H9 (cell line): ENCODE data around the gene NOS3. TPM values are rescaled to one million over a fixed set of nuclear protein-coding genes. Genes with fewer than 3 reads are reported as not detected.

Experiments used
- DNase-seq: peaks from one replicate; pipeline ENCODE4 v3.0.0-alpha.2; 2017
- H2AFZ ChIP-seq: one replicate; pipeline ENCODE4 v1.6.1; 2013; ENCODE audit warnings: mild to moderate bottlenecking, low read length, control low read depth, moderate library complexity
- H2AK5ac ChIP-seq: 2 replicates; pipeline ENCODE4 v1.6.1; 2013; ENCODE audit warnings: low read length, control low read depth, mixed read lengths; ENCODE audit not compliant: insufficient read length
- H2BK120ac ChIP-seq: one replicate; pipeline ENCODE4 v1.6.1; 2013; ENCODE audit warnings: low read depth, mild to moderate bottlenecking, low read length, control low read depth, inconsistent platforms; ENCODE audit not compliant: poor library complexity, severe bottlenecking
- H2BK12ac ChIP-seq: 2 replicates; pipeline ENCODE4 v1.6.1; 2013; ENCODE audit warnings: low read length, control low read depth, mixed read lengths, low read depth; ENCODE audit not compliant: insufficient read length
- H2BK15ac ChIP-seq: 2 replicates; pipeline ENCODE4 v1.6.1; 2013; ENCODE audit warnings: low read depth, low read length, control low read depth
- H2BK20ac ChIP-seq: one replicate; pipeline ENCODE4 v1.6.1; 2013; ENCODE audit warnings: low read depth, mild to moderate bottlenecking, low read length, control low read depth, inconsistent platforms; ENCODE audit not compliant: poor library complexity, severe bottlenecking
- H2BK5ac ChIP-seq: 2 replicates; pipeline ENCODE4 v1.6.1; 2013; ENCODE audit warnings: low read length, control low read depth, mixed read lengths; ENCODE audit not compliant: insufficient read length
- H3K14ac ChIP-seq: 2 replicates; pipeline ENCODE4 v1.6.1; 2013; ENCODE audit warnings: low read length, control low read depth; ENCODE audit not compliant: insufficient read depth
- H3K18ac ChIP-seq: 2 replicates; pipeline ENCODE4 v1.6.1; 2013; ENCODE audit warnings: low read depth, mild to moderate bottlenecking, mixed read lengths, low read length, control low read depth; ENCODE audit not compliant: insufficient read length
- H3K23ac ChIP-seq: 2 replicates; pipeline ENCODE4 v1.6.1; 2013; ENCODE audit warnings: low read length, control low read depth, mixed read lengths, low read depth; ENCODE audit not compliant: insufficient read length
- H3K23me2 ChIP-seq: 2 replicates; pipeline ENCODE4 v1.6.1; 2013; ENCODE audit warnings: low read depth, mild to moderate bottlenecking, mixed read lengths, low read length, control low read depth; ENCODE audit not compliant: insufficient read length, poor library complexity, severe bottlenecking
- H3K27ac ChIP-seq: 2 replicates; pipeline ENCODE4 v1.5.1; 2013; ENCODE audit warnings: low read length, control low read depth, mixed read lengths, low read depth; ENCODE audit not compliant: insufficient read length
- H3K27me3 ChIP-seq: 2 replicates; pipeline ENCODE4 v1.6.1; 2013; ENCODE audit warnings: low read length, control low read depth, inconsistent platforms; ENCODE audit not compliant: insufficient read depth
- H3K4ac ChIP-seq: 2 replicates; pipeline ENCODE4 v1.6.1; 2013; ENCODE audit warnings: low read depth, mild to moderate bottlenecking, control low read depth, inconsistent platforms, low read length, moderate library complexity
- H3K4me1 ChIP-seq: 2 replicates; pipeline ENCODE4 v1.6.1; 2013; ENCODE audit warnings: low read length, control low read depth, inconsistent platforms; ENCODE audit not compliant: insufficient read depth
- H3K4me2 ChIP-seq: 2 replicates; pipeline ENCODE4 v1.6.1; 2013; ENCODE audit warnings: low read length, control low read depth, mixed read lengths; ENCODE audit not compliant: insufficient read length, insufficient read depth
- H3K56ac ChIP-seq: 2 replicates; pipeline ENCODE4 v1.6.1; 2013; ENCODE audit warnings: low read depth, mild to moderate bottlenecking, mixed read lengths, low read length, control low read depth; ENCODE audit not compliant: insufficient read length
- H3K79me1 ChIP-seq: 2 replicates; pipeline ENCODE4 v1.6.1; 2013; ENCODE audit warnings: low read depth, mild to moderate bottlenecking, moderate library complexity, low read length, control low read depth, inconsistent platforms; ENCODE audit not compliant: insufficient read depth, poor library complexity, severe bottlenecking
- H3K79me2 ChIP-seq: 2 replicates; pipeline ENCODE4 v1.6.1; 2013; ENCODE audit warnings: low read length, control low read depth, inconsistent platforms; ENCODE audit not compliant: insufficient read depth
- H3K9ac ChIP-seq: 2 replicates; pipeline ENCODE4 v1.6.1; 2013; ENCODE audit warnings: low read length, control low read depth, mixed read lengths; ENCODE audit not compliant: insufficient read length; ENCODE audit errors: extremely low read depth
- H3K9me3 ChIP-seq: one replicate; pipeline ENCODE4 v1.6.1; 2013; ENCODE audit warnings: low read depth, low read length, inconsistent platforms; ENCODE audit not compliant: control insufficient read depth
- H3T11ph ChIP-seq: one replicate; pipeline ENCODE4 v1.6.1; 2013; ENCODE audit warnings: mild to moderate bottlenecking, low read length, control low read depth, inconsistent platforms
- H4K20me1 ChIP-seq: one replicate; pipeline ENCODE4 v1.6.1; 2013; ENCODE audit not compliant: control insufficient read depth, insufficient read length, insufficient read depth
- H4K5ac ChIP-seq: 2 replicates; pipeline ENCODE4 v1.6.1; 2013; ENCODE audit warnings: low read depth, mild to moderate bottlenecking, mixed read lengths, low read length, control low read depth; ENCODE audit not compliant: insufficient read length
- H4K8ac ChIP-seq: replicated peaks from 2 replicates; pipeline ENCODE4 v1.6.1; 2013; ENCODE audit warnings: low read length, control low read depth, mixed read lengths, low read depth; ENCODE audit not compliant: insufficient read length
- H4K91ac ChIP-seq: 2 replicates; pipeline ENCODE4 v1.6.1; 2013; ENCODE audit warnings: low read depth, mild to moderate bottlenecking, moderate library complexity, mixed read lengths, low read length, control low read depth; ENCODE audit not compliant: insufficient read length
- H3K27ac Mint-ChIP-seq, 3 experiments: 2 replicates in 2 of 3; 3 replicates in 1 of 3; pipeline ENCODE4 v1.8.0; 2020 to 2021; ENCODE audit warnings: mixed read lengths in 3 of 3, mild to moderate bottlenecking in 1 of 3, moderate library complexity in 1 of 3
- H3K27me3 Mint-ChIP-seq: 2 replicates; pipeline ENCODE4 v1.8.0; 2021; ENCODE audit warnings: low read depth, mild to moderate bottlenecking, moderate library complexity, mixed read lengths
- H3K36me3 Mint-ChIP-seq, 3 experiments: 2 replicates in 2 of 3; 3 replicates in 1 of 3; pipeline ENCODE4 v1.8.0; 2020 to 2021; ENCODE audit warnings: low read depth in 3 of 3, mixed read lengths in 3 of 3; ENCODE audit not compliant: insufficient read depth in 1 of 3
- H3K4me1 Mint-ChIP-seq, 2 experiments: 2 replicates each; pipeline ENCODE4 v1.8.0; 2020; ENCODE audit warnings: mixed read lengths in 2 of 2
- H3K4me3 Mint-ChIP-seq, 2 experiments: 2 replicates in 1 of 2; 3 replicates in 1 of 2; pipeline ENCODE4 v1.8.0; 2020 to 2021; ENCODE audit warnings: mild to moderate bottlenecking in 2 of 2, mixed read lengths in 2 of 2, moderate library complexity in 1 of 2
- H3K9me3 Mint-ChIP-seq, 2 experiments: 2 replicates in 1 of 2; 3 replicates in 1 of 2; pipeline ENCODE4 v1.8.0; 2020; ENCODE audit warnings: mild to moderate bottlenecking in 2 of 2, mixed read lengths in 2 of 2, moderate library complexity in 1 of 2
- CTCF ChIP-seq: fragments of 200-600 bp; sonication (generic); conservative IDR thresholded peaks from 3 replicates; pipeline ENCODE4 v1.8.0; 2021; ENCODE audit warnings: antibody characterized with exemption, mild to moderate bottlenecking
- WGBS: extraction: QIAGEN DNeasy Blood & Tissue Kit; methylation state at CpG from one replicate; pipeline ENCODE4 v1.1.7; 2013; ENCODE audit warnings: missing lambda C conversion rate, low lambda C conversion rate, mixed read lengths; ENCODE audit not compliant: insufficient read length; ENCODE audit errors: extremely low coverage; 5-methylcytosine and 5-hydroxymethylcytosine counted together
- total RNA-seq: library from RNA; stranded (reverse); gene quantifications from 2 replicates; pipeline ENCODE4 v1.2.1, GENCODE V29; 2021

NOS3 gene
- total RNA-seq, 1 experiment from 2014 or later, result 4.5 TPM

GRCh38 chr7:151061213-151062110, 70.6 kb downstream of the NOS3 start:
- Histone ChIP-seq H3K4me2 (peak overlapping the region; percentile 58), H3K23me2 (peaks cover 41% of the 10 kb centered on the region), H4K5ac (no peak overlapping the region), H4K91ac (no peak overlapping the region), H3K27ac (no peak overlapping the region), H2AFZ (no peak overlapping the region), H3K4me1 (peaks cover 8% of the 10 kb centered on the region), H3K9me3 (no peaks in the 10 kb centered on the region), H3K79me2 (no peaks in the 10 kb centered on the region), H4K20me1 (no peaks in the 10 kb centered on the region), H3K79me1 (no peaks in the 10 kb centered on the region), H2AK5ac (no peak overlapping the region), H4K8ac (no peak overlapping the region), H2BK12ac (peak overlapping the region; percentile 17), H3K4ac (no peak overlapping the region), H3K56ac (no peak overlapping the region), H3K27me3 (no peaks in the 10 kb centered on the region; the same call in 1 of the 2 replicates), H3K14ac (no peak overlapping the region; the same call in 1 of the 2 replicates), H3K23ac (no peak overlapping the region), H3T11ph (no peak overlapping the region), H3K18ac (no peak overlapping the region), H2BK15ac (no peak overlapping the region), H2BK120ac (no peak overlapping the region), H3K9ac (no peak overlapping the region), H2BK5ac (no peak overlapping the region), H2BK20ac (no peak overlapping the region)
- no peak for TF ChIP-seq CTCF
- H3K9me3 Mint-ChIP-seq, result no peaks in the 10 kb centered on the region; a peak in 1 of 5 replicates
- peak overlapping the region; percentile 78 to 91 for H3K4me3 Mint-ChIP-seq
- DNase-seq, result peak; percentile 54
- peaks cover 10 to 19% (median 18%) of the 10 kb centered on the region in 3 experiments; a peak in 5 of 7 replicates for H3K36me3 Mint-ChIP-seq
- H3K27ac Mint-ChIP-seq, result peak overlapping the region in 1 of 3 experiments; percentile 14; a peak in 1 of 7 replicates
- peaks cover 37 to 45% of the 10 kb centered on the region in 2 experiments for H3K4me1 Mint-ChIP-seq
- peaks cover 9% of the 10 kb centered on the region for H3K27me3 Mint-ChIP-seq
- WGBS, result no CpG with 5 or more reads among the region's 33 CpGs
